DMS53 (cell line): ENCODE results near the gene TENT4A.
A peak's percentile ranks its signal among the peaks of the same experiment; 100 is the strongest.
"Not testable (repeated sequence)": the region's sequence is repeated elsewhere in the genome, so short reads cannot be mapped to it uniquely, and the experiment has no call there.

ENCODE experiments used
- DNase-seq: peaks from one replicate; lab custom pipeline; 2025; lab: John Stamatoyannopoulos, UW

Gene TENT4A

GRCh38 chr5:6713274-6714225 lies at the start of gene TENT4A:
Gene TENT4A, plus strand, starts transcription at chr5:6713432. Its CDS starts 552 bp downstream, at chr5:6713984.
- DNase-seq: peak; percentile 76

- DNase-seq: no peak
These were observed 46.5 kb upstream of the TENT4A start for GRCh38 chr5:6666762-6667161.

GRCh38 chr5:6667648-6668047 lies 45.6 kb upstream of the TENT4A start:
- DNase-seq: no peak

GRCh38 chr5:6668717-6669116 lies 44.5 kb upstream of the TENT4A start:
- not testable (repeated sequence) for DNase-seq

- no peak for DNase-seq
These were observed 40.2 kb upstream of the TENT4A start for GRCh38 chr5:6673031-6673430.

GRCh38 chr5:6673963-6674362 lies 39.3 kb upstream of the TENT4A start:
- no peak for DNase-seq

GRCh38 chr5:6674421-6674820 lies 38.8 kb upstream of the TENT4A start:
- DNase-seq: no peak

- DNase-seq: no peak
These were observed 38.3 kb upstream of the TENT4A start for GRCh38 chr5:6674886-6675285.

- no peak for DNase-seq
These were observed 37.3 kb upstream of the TENT4A start for GRCh38 chr5:6675784-6676491.

- peak; percentile 22 for DNase-seq
These were observed 36.5 kb upstream of the TENT4A start for GRCh38 chr5:6676702-6677101.

- no peak for DNase-seq
These were observed 34.8 kb upstream of the TENT4A start for GRCh38 chr5:6678385-6678784.

- no peak for DNase-seq
These were observed 32.3 kb upstream of the TENT4A start for GRCh38 chr5:6680922-6681321.

GRCh38 chr5:6681682-6682081 lies 31.6 kb upstream of the TENT4A start:
- no peak for DNase-seq

GRCh38 chr5:6682239-6682638 lies 31.0 kb upstream of the TENT4A start:
- DNase-seq: no peak

GRCh38 chr5:6683241-6683640 lies 30.0 kb upstream of the TENT4A start:
- no peak for DNase-seq

GRCh38 chr5:6684075-6684474 lies 29.2 kb upstream of the TENT4A start:
- no peak for DNase-seq

- DNase-seq: no peak
These were observed 26.7 kb upstream of the TENT4A start for GRCh38 chr5:6686501-6686900.

- no peak for DNase-seq
These were observed 26.3 kb upstream of the TENT4A start for GRCh38 chr5:6686915-6687409.

- no peak for DNase-seq
These were observed 25.7 kb upstream of the TENT4A start for GRCh38 chr5:6687505-6687904.

- no peak for DNase-seq
These were observed 20.3 kb upstream of the TENT4A start for GRCh38 chr5:6692906-6693305.

GRCh38 chr5:6698696-6699095 lies 14.5 kb upstream of the TENT4A start:
- DNase-seq: no peak

GRCh38 chr5:6699357-6699756 lies 13.9 kb upstream of the TENT4A start:
- no peak for DNase-seq

GRCh38 chr5:6700074-6700684 lies 13.1 kb upstream of the TENT4A start:
- no peak for DNase-seq
